ENCODE data around the gene GRID1.

Gene GRID1

DNA sequence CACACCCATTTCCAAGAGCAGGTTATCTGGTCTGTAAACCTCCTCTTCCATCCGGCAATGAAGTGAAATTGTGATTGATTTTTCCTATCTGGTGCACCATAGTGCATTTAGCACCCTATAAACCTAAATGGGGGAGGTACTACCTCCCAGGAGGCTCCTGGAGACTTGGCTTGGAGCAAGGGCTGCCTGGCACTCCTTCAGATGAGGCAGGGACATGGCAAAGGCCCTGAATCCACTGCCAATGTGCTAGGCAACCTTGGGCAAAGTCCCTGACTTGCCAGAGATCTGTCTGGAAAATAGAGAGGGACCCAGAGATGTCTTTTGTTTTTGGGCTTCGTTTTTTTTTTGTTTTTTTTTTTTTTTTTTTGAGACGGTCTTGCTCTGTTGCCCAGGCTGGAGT lies 6.7 kb upstream of the GRID1 start:
- no peak overlapping the region for H3K27ac Mint-ChIP-seq
- peaks cover 88% of the 10 kb centered on the region for H3K27me3 Mint-ChIP-seq (ENCODE audit: low read depth)
- no peaks in the 10 kb centered on the region for H3K9me3 Mint-ChIP-seq
- H3K36me3 Mint-ChIP-seq (ENCODE audit: low read depth), result no peaks in the 10 kb centered on the region
- TF ChIP-seq, protein P1, sequence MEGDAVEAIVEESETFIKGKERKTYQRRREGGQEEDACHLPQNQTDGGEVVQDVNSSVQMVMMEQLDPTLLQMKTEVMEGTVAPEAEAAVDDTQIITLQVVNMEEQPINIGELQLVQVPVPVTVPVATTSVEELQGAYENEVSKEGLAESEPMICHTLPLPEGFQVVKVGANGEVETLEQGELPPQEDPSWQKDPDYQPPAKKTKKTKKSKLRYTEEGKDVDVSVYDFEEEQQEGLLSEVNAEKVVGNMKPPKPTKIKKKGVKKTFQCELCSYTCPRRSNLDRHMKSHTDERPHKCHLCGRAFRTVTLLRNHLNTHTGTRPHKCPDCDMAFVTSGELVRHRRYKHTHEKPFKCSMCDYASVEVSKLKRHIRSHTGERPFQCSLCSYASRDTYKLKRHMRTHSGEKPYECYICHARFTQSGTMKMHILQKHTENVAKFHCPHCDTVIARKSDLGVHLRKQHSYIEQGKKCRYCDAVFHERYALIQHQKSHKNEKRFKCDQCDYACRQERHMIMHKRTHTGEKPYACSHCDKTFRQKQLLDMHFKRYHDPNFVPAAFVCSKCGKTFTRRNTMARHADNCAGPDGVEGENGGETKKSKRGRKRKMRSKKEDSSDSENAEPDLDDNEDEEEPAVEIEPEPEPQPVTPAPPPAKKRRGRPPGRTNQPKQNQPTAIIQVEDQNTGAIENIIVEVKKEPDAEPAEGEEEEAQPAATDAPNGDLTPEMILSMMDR (IDR thresholded peaks at IDR 0.05; ENCODE audit: unreplicated experiment in 3 of 3), result no peak
- no peak overlapping the region for H3K4me3 Mint-ChIP-seq
- no peaks in the 10 kb centered on the region for H3K4me1 Mint-ChIP-seq

GRCh38 chr10:86372784-86373239 lies 6.2 kb upstream of the GRID1 start:
- Mint-ChIP-seq H3K36me3 (ENCODE audit: low read depth) (no peaks in the 10 kb centered on the region), H3K9me3 (no peaks in the 10 kb centered on the region), H3K27me3 (ENCODE audit: low read depth) (peaks cover 88% of the 10 kb centered on the region), H3K4me1 (no peaks in the 10 kb centered on the region), H3K27ac (no peak overlapping the region), H3K4me3 (no peak overlapping the region)
- TF ChIP-seq, protein P1 (IDR thresholded peaks at IDR 0.05; ENCODE audit: unreplicated experiment in 3 of 3), result no peak

DNA sequence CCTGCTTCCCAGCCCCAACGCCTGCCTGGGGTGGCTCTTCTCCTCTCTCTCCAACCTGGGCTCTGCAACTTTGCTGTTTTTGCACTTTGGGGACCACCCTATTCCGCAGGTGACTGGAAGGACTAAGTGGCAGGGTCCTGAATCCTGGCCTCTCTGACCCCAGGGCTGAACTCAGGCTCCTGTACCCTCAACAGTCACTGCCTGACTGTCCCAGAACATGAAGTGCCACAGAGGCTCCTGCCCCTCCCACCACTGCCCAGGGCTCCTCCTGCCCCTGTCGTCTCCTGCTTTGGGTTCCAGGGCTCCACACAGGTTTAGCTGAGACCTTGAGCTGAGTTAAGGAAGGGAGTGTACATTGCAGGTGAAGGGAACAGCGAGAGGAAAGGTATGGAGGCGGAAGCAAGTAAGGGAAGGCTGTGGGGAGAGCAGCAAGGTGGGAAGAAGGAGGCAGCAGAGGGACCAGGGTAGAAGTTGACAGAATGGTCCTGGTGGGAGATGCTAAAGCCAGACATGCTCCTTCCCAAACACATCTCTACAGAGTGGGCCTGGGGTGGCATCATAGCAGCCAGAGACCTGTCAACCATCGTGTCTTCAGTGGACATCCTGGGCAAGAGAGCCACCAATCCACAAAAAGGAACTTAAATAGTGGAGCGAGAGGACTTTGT lies 5.7 kb upstream of the GRID1 start:
- Mint-ChIP-seq H3K36me3 (ENCODE audit: low read depth) (no peaks in the 10 kb centered on the region), H3K27me3 (ENCODE audit: low read depth) (peaks cover 90% of the 10 kb centered on the region), H3K9me3 (no peaks in the 10 kb centered on the region), H3K4me3 (no peak overlapping the region), H3K27ac (no peak overlapping the region), H3K4me1 (no peaks in the 10 kb centered on the region)
- TF ChIP-seq, protein P1 (IDR thresholded peaks at IDR 0.05; ENCODE audit: unreplicated experiment in 3 of 3), result no peak

- H3K4me1 Mint-ChIP-seq, result no peaks in the 10 kb centered on the region
- peaks cover 89% of the 10 kb centered on the region for H3K27me3 Mint-ChIP-seq (ENCODE audit: low read depth)
- TF ChIP-seq, protein P1 (IDR thresholded peaks at IDR 0.05; ENCODE audit: unreplicated experiment in 3 of 3), result no peak
- no peaks in the 10 kb centered on the region for H3K36me3 Mint-ChIP-seq (ENCODE audit: low read depth)
- no peak overlapping the region for H3K4me3 Mint-ChIP-seq
- no peaks in the 10 kb centered on the region for H3K9me3 Mint-ChIP-seq
- H3K27ac Mint-ChIP-seq, result no peak overlapping the region
These were observed 5.1 kb upstream of the GRID1 start for GRCh38 chr10:86371691-86372090.

DNA sequence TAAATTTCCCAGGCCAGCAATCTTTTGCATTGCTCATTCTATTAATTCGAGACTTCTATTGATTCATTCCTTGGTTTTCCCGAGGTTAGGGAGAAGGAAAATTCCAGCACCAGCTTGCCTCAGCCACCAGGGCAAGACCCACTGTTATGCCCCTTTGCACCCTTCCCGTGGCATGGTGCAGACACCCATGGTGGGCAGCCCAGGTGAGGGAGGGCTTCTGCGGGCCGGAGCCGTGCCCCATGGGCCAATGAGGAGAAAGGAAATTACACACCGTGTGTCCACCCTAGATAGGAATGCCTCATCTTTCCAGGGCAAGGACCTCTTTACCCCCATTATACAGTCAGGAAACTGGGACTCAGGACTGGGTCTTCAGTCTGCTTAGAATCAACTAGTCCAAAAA lies 4.5 kb upstream of the GRID1 start:
- no peaks in the 10 kb centered on the region for H3K36me3 Mint-ChIP-seq (ENCODE audit: low read depth)
- TF ChIP-seq, protein P1 (IDR thresholded peaks at IDR 0.05; ENCODE audit: unreplicated experiment in 3 of 3), result no peak
- H3K9me3 Mint-ChIP-seq, result no peaks in the 10 kb centered on the region
- H3K4me1 Mint-ChIP-seq, result no peaks in the 10 kb centered on the region
- peak overlapping the region in 1 of 3 experiments; percentile 23 for H3K4me3 Mint-ChIP-seq
- peaks cover 83% of the 10 kb centered on the region for H3K27me3 Mint-ChIP-seq (ENCODE audit: low read depth)
- no peak overlapping the region for H3K27ac Mint-ChIP-seq

DNA sequence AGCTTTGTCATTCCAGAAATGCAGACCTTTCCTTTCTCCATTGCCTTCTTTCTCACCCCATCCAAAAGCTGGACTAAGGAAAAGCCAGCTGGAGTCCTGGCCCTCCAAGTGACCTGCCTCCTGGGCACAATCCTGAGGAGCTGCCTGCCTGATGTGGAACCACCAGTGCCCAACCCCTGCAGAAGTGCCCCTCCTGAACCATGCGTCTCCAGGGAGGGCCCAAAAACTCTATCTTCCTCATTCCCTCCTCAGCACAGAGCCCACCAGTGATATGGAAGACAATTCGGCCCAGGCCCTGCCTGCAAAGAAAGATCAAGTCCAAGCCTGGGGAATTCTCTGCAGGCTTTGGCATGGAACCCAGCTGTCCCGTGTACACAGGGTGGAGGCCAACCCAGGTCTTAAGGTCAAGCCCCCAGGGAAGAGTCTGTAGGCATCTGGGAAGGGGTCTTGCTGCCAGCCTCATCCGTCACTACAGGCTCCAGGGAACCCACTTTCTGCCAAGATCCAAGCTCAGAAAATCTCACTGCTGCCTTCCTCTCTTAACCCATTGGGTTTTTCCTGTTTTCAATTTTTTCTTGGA lies 3.5 kb upstream of the GRID1 start:
- Mint-ChIP-seq H3K4me3 (peak overlapping the region in 1 of 3 experiments; percentile 44), H3K4me1 (peaks cover 6% of the 10 kb centered on the region), H3K27me3 (ENCODE audit: low read depth) (peaks cover 82% of the 10 kb centered on the region), H3K36me3 (ENCODE audit: low read depth) (no peaks in the 10 kb centered on the region), H3K9me3 (no peaks in the 10 kb centered on the region), H3K27ac (no peak overlapping the region)
- TF ChIP-seq, protein P1 (IDR thresholded peaks at IDR 0.05; ENCODE audit: unreplicated experiment in 3 of 3), result no peak

Measured in nephron (organoid).